ENCODE results near the gene RHOBTB3. TPM values are rescaled to one million over a fixed set of nuclear protein-coding genes. Genes with fewer than 3 reads are reported as not detected.

The RHOBTB3 gene
- total RNA-seq, 1 experiment from 2014 or later, result 85.6 TPM

GRCh38 chr5:95721582-95722295, 9.4 kb upstream of the RHOBTB3 start:
- no peak overlapping the region for H3K4me3 Mint-ChIP-seq (ENCODE audit: unreplicated experiment)
- TF ChIP-seq, protein P1, sequence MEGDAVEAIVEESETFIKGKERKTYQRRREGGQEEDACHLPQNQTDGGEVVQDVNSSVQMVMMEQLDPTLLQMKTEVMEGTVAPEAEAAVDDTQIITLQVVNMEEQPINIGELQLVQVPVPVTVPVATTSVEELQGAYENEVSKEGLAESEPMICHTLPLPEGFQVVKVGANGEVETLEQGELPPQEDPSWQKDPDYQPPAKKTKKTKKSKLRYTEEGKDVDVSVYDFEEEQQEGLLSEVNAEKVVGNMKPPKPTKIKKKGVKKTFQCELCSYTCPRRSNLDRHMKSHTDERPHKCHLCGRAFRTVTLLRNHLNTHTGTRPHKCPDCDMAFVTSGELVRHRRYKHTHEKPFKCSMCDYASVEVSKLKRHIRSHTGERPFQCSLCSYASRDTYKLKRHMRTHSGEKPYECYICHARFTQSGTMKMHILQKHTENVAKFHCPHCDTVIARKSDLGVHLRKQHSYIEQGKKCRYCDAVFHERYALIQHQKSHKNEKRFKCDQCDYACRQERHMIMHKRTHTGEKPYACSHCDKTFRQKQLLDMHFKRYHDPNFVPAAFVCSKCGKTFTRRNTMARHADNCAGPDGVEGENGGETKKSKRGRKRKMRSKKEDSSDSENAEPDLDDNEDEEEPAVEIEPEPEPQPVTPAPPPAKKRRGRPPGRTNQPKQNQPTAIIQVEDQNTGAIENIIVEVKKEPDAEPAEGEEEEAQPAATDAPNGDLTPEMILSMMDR (IDR thresholded peaks at IDR 0.05; ENCODE audit: insufficient read depth in 1 of 2, low read depth in 1 of 2, low read length in 1 of 2, severe bottlenecking in 1 of 2, unreplicated experiment in 1 of 2), result no peak
- peaks cover 37% of the 10 kb centered on the region for H3K4me1 ChIP-seq
- H3K27ac Mint-ChIP-seq (ENCODE audit: unreplicated experiment), result no peak overlapping the region
- no peak for DNase-seq
- peaks cover 18% of the 10 kb centered on the region for H3K4me1 Mint-ChIP-seq (ENCODE audit: low read depth, unreplicated experiment)
- no peaks in the 10 kb centered on the region for H3K36me3 Mint-ChIP-seq (ENCODE audit: insufficient read depth, unreplicated experiment)
- BruUV-seq (replicated peaks), result no TSS peak
- H3K36me3 ChIP-seq (ENCODE audit: control insufficient read depth, insufficient read depth, low read length), result peaks cover 1% of the 10 kb centered on the region; the same call in 1 of the 2 replicates
- no peaks in the 10 kb centered on the region for H3K9me3 Mint-ChIP-seq (ENCODE audit: unreplicated experiment)
- intact Hi-C loops (cut with micrococcal nuclease; ENCODE audit: unreplicated experiment), result loop anchor here (1.0 kb wide), 1 partner anchor 7 kb away; no protein-coding TSS in a partner anchor
- no peaks in the 10 kb centered on the region for H3K27me3 Mint-ChIP-seq (ENCODE audit: insufficient read depth, unreplicated experiment)
- CTCF ChIA-PET, result no interaction called here
- POLR2A ChIA-PET, result no interaction called here
- H3K27me3 ChIP-seq (replicated peaks; ENCODE audit: control insufficient read depth, insufficient read depth, low read length), result no peaks in the 10 kb centered on the region
- H3K9me3 ChIP-seq, result no peaks in the 10 kb centered on the region
- no peak overlapping the region for H3K4me3 ChIP-seq (ENCODE audit: low read depth, low read length)

DNA sequence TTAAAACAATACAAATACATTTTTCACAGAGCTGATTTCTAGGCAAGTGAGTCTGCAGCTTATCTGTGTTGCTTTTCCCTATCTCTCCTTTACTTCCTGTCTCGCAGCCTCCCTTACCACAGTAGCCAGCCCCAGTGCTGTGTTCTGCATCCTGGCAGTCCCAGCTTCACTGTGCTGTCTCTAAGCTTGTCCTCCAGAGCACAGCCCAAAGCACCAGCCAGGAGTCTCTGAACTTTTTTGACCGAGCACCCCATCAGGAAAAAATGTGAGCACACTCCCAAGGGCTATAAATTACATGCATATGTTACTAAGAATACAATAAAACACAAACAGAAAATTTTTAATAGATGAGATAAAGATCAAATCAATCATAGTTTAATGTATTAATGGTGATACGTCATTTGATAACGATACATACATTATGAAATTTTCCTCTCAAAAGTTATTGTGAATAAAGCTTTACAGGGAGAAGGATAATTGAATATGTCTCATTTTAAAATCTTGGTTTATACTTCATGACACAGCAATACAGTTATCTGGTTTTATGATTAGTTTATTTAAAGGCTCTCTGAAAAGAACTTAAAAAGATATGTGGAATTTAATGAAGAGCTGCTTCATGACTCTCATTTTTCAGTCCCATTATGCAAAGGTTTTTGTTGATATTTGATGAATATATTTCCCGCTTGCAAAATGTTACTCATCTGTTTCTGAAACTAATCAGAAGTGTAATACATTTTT, 7.3 kb upstream of the RHOBTB3 start:
- POLR2A ChIA-PET, result interaction anchor here (0.6 kb wide), 1 partner anchor 67 kb away, joined by 3 read pairs; no protein-coding TSS in a partner anchor
- Mint-ChIP-seq H3K4me3 (ENCODE audit: unreplicated experiment) (no peak overlapping the region), H3K27me3 (ENCODE audit: insufficient read depth, unreplicated experiment) (no peaks in the 10 kb centered on the region), H3K27ac (ENCODE audit: unreplicated experiment) (no peak overlapping the region), H3K9me3 (ENCODE audit: unreplicated experiment) (no peaks in the 10 kb centered on the region), H3K4me1 (ENCODE audit: low read depth, unreplicated experiment) (peaks cover 37% of the 10 kb centered on the region), H3K36me3 (ENCODE audit: insufficient read depth, unreplicated experiment) (peaks cover 7% of the 10 kb centered on the region)
- Histone ChIP-seq H3K36me3 (ENCODE audit: control insufficient read depth, insufficient read depth, low read length) (peaks cover 1% of the 10 kb centered on the region; the same call in 1 of the 2 replicates), H3K27me3 (replicated peaks; ENCODE audit: control insufficient read depth, insufficient read depth, low read length) (no peaks in the 10 kb centered on the region), H3K9me3 (no peaks in the 10 kb centered on the region), H3K4me3 (ENCODE audit: low read depth, low read length) (no peak overlapping the region), H3K4me1 (peaks cover 41% of the 10 kb centered on the region)
- no TSS peak for BruUV-seq (replicated peaks)
- intact Hi-C loops (cut with micrococcal nuclease; ENCODE audit: unreplicated experiment), result no loop called here
- TF ChIP-seq, protein P1 (IDR thresholded peaks at IDR 0.05; ENCODE audit: insufficient read depth in 1 of 2, low read depth in 1 of 2, low read length in 1 of 2, severe bottlenecking in 1 of 2, unreplicated experiment in 1 of 2), result no peak
- CTCF ChIA-PET, result interaction anchor here (0.7 kb wide), 2 partner anchors 77 to 239 kb away, joined by 3 read pairs; partner anchors contain the start of gene RFESD
- DNase-seq, result peak in 1 of 2 experiments; percentile 51

DNA sequence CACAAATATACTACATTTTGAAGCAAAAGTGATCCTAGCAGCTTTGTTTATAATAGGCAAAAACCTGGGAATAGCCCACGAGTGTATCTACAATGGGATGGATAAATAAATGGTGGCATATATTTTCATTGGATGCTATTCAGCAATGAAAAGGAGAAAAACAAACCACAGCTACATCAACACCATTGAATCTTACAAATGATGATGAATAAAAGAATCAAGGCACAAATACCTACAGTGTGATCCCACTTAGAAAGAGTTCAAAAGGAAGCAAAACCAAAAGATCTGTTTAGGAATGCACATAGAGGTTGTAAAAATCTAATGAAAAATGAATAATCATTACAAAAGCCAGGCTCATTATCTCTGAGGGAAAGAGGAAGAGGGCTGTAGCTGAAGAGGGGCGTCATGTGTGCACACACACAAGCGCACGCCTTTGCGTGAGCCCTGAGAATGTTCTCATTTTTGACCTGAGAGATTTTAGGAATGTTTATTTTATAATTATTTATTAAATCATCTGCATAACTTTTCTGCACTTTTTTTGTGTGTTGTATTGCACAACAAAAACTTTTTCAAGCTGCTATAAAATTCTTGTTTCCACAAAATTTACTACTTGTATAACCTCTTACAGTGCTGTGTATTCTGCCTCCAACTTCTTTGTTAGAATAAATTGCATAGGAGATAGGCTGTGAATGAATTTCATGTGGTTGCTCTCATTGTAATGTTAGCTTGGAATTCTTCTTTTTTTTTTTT, 5.9 kb upstream of the RHOBTB3 start:
- intact Hi-C loops (cut with micrococcal nuclease; ENCODE audit: unreplicated experiment), result no loop called here

More for the DNA sequence above, 5.9 kb upstream of the RHOBTB3 start:
- H3K4me3 ChIP-seq (ENCODE audit: low read depth, low read length), result no peak overlapping the region
- H3K9me3 Mint-ChIP-seq (ENCODE audit: unreplicated experiment), result no peaks in the 10 kb centered on the region
- peaks cover 50% of the 10 kb centered on the region for H3K4me1 Mint-ChIP-seq (ENCODE audit: low read depth, unreplicated experiment)
- peaks cover 56% of the 10 kb centered on the region for H3K4me1 ChIP-seq
- CTCF ChIA-PET, result interaction anchor here (0.9 to 1.0 kb wide), 2 partner anchors 55 to 124 kb away, joined by 3 read pairs; no protein-coding TSS in a partner anchor
- H3K4me3 Mint-ChIP-seq (ENCODE audit: unreplicated experiment), result no peak overlapping the region
- peaks cover 7% of the 10 kb centered on the region for H3K36me3 Mint-ChIP-seq (ENCODE audit: insufficient read depth, unreplicated experiment)
- no peaks in the 10 kb centered on the region for H3K27me3 Mint-ChIP-seq (ENCODE audit: insufficient read depth, unreplicated experiment)
- POLR2A ChIA-PET, result no interaction called here
- no peak overlapping the region for H3K27ac Mint-ChIP-seq (ENCODE audit: unreplicated experiment)
- TF ChIP-seq, protein P1 (IDR thresholded peaks at IDR 0.05; ENCODE audit: insufficient read depth in 1 of 2, low read depth in 1 of 2, low read length in 1 of 2, severe bottlenecking in 1 of 2, unreplicated experiment in 1 of 2), result no peak
- no peak for DNase-seq
- H3K36me3 ChIP-seq (ENCODE audit: control insufficient read depth, insufficient read depth, low read length), result no peaks in the 10 kb centered on the region
- H3K27me3 ChIP-seq (replicated peaks; ENCODE audit: control insufficient read depth, insufficient read depth, low read length), result no peaks in the 10 kb centered on the region
- no peaks in the 10 kb centered on the region for H3K9me3 ChIP-seq
- no TSS peak for BruUV-seq (replicated peaks)
